Activated T-cell treated with anti-CD3 and anti-CD28 coated beads, Interleukin-2, amount 50 U/mL, for 1 hour (primary cell): ENCODE results near the gene NKAIN2.
"Not testable (repeated sequence)": the region's sequence is repeated elsewhere in the genome, so short reads cannot be mapped to it uniquely, and the experiment has no call there.

Experiments
- DNase-seq: peaks from one replicate; pipeline ENCODE4 v3.0.0-alpha.2; 2020

The NKAIN2 gene

GRCh38 chr6:123972600-123973294, 169.1 kb downstream of the NKAIN2 start:
- DNase-seq = no peak

- no peak for DNase-seq
Measured at GRCh38 chr6:123980311-123980710, 176.6 kb downstream of the NKAIN2 start.

- no peak for DNase-seq
Measured at GRCh38 chr6:123986938-123987337, 183.3 kb downstream of the NKAIN2 start.

GRCh38 chr6:123989918-123990317, 186.3 kb downstream of the NKAIN2 start:
- DNase-seq = not testable (repeated sequence)

GRCh38 chr6:123990376-123990775, 186.7 kb downstream of the NKAIN2 start:
- no peak for DNase-seq

- DNase-seq = no peak
Measured at GRCh38 chr6:123994168-123994567, 190.5 kb downstream of the NKAIN2 start.

- no peak for DNase-seq
Measured at GRCh38 chr6:123994891-123995635, 191.4 kb downstream of the NKAIN2 start.

- DNase-seq = no peak
Measured at GRCh38 chr6:123997223-123997622, 193.6 kb downstream of the NKAIN2 start.

GRCh38 chr6:124002377-124003081, 198.9 kb downstream of the NKAIN2 start:
- no peak for DNase-seq

- DNase-seq = no peak
Measured at GRCh38 chr6:124007266-124007665, 203.6 kb downstream of the NKAIN2 start.

GRCh38 chr6:124008000-124008987, 204.6 kb downstream of the NKAIN2 start:
- DNase-seq = no peak

- no peak for DNase-seq
Measured at GRCh38 chr6:124008988-124009765, 205.5 kb downstream of the NKAIN2 start.

GRCh38 chr6:124010574-124010973, 206.9 kb downstream of the NKAIN2 start:
- no peak for DNase-seq

GRCh38 chr6:124011180-124011579, 207.5 kb downstream of the NKAIN2 start:
- DNase-seq = no peak

- not testable (repeated sequence) for DNase-seq
Measured at GRCh38 chr6:124022051-124022450, 218.4 kb downstream of the NKAIN2 start.

- DNase-seq = no peak
Measured at GRCh38 chr6:124022641-124023040, 219.0 kb downstream of the NKAIN2 start.

- no peak for DNase-seq
Measured at GRCh38 chr6:124026694-124027093, 223.0 kb downstream of the NKAIN2 start.

GRCh38 chr6:124027392-124027791, 223.7 kb downstream of the NKAIN2 start:
- no peak for DNase-seq

- DNase-seq = no peak
Measured at GRCh38 chr6:124028117-124028516, 224.5 kb downstream of the NKAIN2 start.

- no peak for DNase-seq
Measured at GRCh38 chr6:124029567-124029966, 225.9 kb downstream of the NKAIN2 start.

- no peak for DNase-seq
Measured at GRCh38 chr6:124033501-124033900, 229.8 kb downstream of the NKAIN2 start.

GRCh38 chr6:124036384-124036783, 232.7 kb downstream of the NKAIN2 start:
- DNase-seq = no peak
